Motor neuron (in vitro differentiated cells): Measurements from ENCODE around the gene DPH7. TPM values are rescaled to one million over a fixed set of nuclear protein-coding genes. Genes with fewer than 3 reads are reported as not detected.
"Not testable (repeated sequence)": the region's sequence is repeated elsewhere in the genome, so short reads cannot be mapped to it uniquely, and the experiment has no call there.

Experiments used
- ATAC-seq, 8 experiments: fragments of 200-7000 bp; cut with Tn5 transposase; replicated peaks in 6 of 8; 2 replicates each; pipeline ENCODE4 v1.8.0; 2021; ENCODE audit warnings: mild to moderate bottlenecking in 8 of 8, moderate library complexity in 8 of 8
- H3K27ac ChIP-seq, 2 donors: fragments of 250-450 bp; sonication (Bioruptor Pico); 2 replicates each; pipeline ENCODE4 v1.9.0; 2021; ENCODE audit warnings: antibody characterized with exemption in 2 of 2, mild to moderate bottlenecking in 2 of 2, moderate library complexity in 1 of 2
- H3K4me1 ChIP-seq, 2 donors: fragments of 250-450 bp; sonication (Bioruptor Pico); replicated peaks in 1 of 2; 2 replicates each; pipeline ENCODE4 v1.6.1; 2021; ENCODE audit warnings: antibody characterized with exemption in 2 of 2, mild to moderate bottlenecking in 2 of 2, moderate library complexity in 1 of 2
- H3K4me3 ChIP-seq, 5 donors: fragments of 250-450 bp; sonication (Bioruptor Pico); 2 replicates each; pipeline ENCODE4 v1.9.0; 2021; ENCODE audit warnings: antibody characterized with exemption in 5 of 5, mild to moderate bottlenecking in 5 of 5, moderate library complexity in 4 of 5
- WGBS, 10 experiments: fragments of 450-650 bp; shearing (Covaris generic); methylation state at CpG; one replicate each; pipeline ENCODE4 v1.0.0; 2022; 5-methylcytosine and 5-hydroxymethylcytosine counted together
- in situ Hi-C, 9 experiments: fragments of 400-800 bp; cut with MboI; loops; one replicate each; pipeline ENCODE4 v1.15.0; 2021; ENCODE audit warnings: low sequenced_read_pairs in 9 of 9, low pct_unique_long_range_greater_than_20kb in 2 of 9; ENCODE audit not compliant: unreplicated experiment in 9 of 9
- total RNA-seq, 8 experiments: library from RNA; unstranded; fragments of 300-600 nt; gene quantifications; 2 replicates each; pipeline versions ENCODE4 v1.2.3 to v1.2.4, GENCODE V29; 2022

DPH7 gene
- total RNA-seq, result 10 to 100 TPM; 26.3 to 74.6 (median 41.1) TPM

- H3K4me1 ChIP-seq, result peaks cover 27 to 28% of the 10 kb centered on the region in 2 donors
- in situ Hi-C loops, result loop anchor here in 1 of 9 experiments (25.0 kb wide), 1 partner anchor 109 kb away; no protein-coding TSS in a partner anchor
- ATAC-seq, result peak; percentile 87 to 96 (median 88)
- 0 to 13% (median 3%) methylated on average over 4 to 15 of the region's 82 CpGs; no CpG with 5 or more reads in 5 of the 10 experiments for WGBS, 10 experiments
- H3K4me3 ChIP-seq, result peak within 1 kb of the TSS; percentile 86 to 98 (median 97)
- peak within 1 kb of the TSS; percentile 92 to 98 for H3K27ac ChIP-seq
Measured at GRCh38 chr9:137578518-137579258, at the start of gene DPH7. TSS of gene DPH7 (minus strand) at chr9:137578925. CDS start at chr9:137578777, 148 bp downstream.

GRCh38 chr9:137627406-137627805, 48.7 kb upstream of the DPH7 start:
- not testable (repeated sequence) for H3K4me1 ChIP-seq, H3K27ac ChIP-seq, H3K4me3 ChIP-seq, ATAC-seq
- 88 to 100% (median 100%) methylated on average over 1 to 8 of the region's 14 CpGs; no CpG with 5 or more reads in 1 of the 10 experiments for WGBS, 10 experiments
- in situ Hi-C loops, result loop anchor here in 1 of 9 experiments (10.0 kb wide), 1 partner anchor 57 kb away; no protein-coding TSS in a partner anchor

GRCh38 chr9:137626464-137626863, 47.7 kb upstream of the DPH7 start:
- Histone ChIP-seq H3K4me1 (peaks cover 1 to 2% of the 10 kb centered on the region in 2 donors), H3K27ac (no peak overlapping the region), H3K4me3 (no peak overlapping the region)
- ATAC-seq, result no peak
- 71 to 100% (median 100%) methylated on average over 1 to 4 of the region's 4 CpGs for WGBS, 10 experiments
- in situ Hi-C loops, result loop anchor here in 1 of 9 experiments (10.0 kb wide), 1 partner anchor 58 kb away; no protein-coding TSS in a partner anchor

GRCh38 chr9:137622211-137622610, 43.5 kb upstream of the DPH7 start:
- H3K4me3 ChIP-seq, H3K27ac ChIP-seq, ATAC-seq: not testable (repeated sequence)
- 80 to 100% (median 100%) methylated on average over 1 to 5 of the region's 8 CpGs; no CpG with 5 or more reads in 1 of the 10 experiments for whole genome bisulfite sequencing, 10 experiments
- in situ Hi-C loops, result loop anchor here in 1 of 9 experiments (10.0 kb wide), 1 partner anchor 63 kb away; no protein-coding TSS in a partner anchor
- peaks cover 19 to 25% of the 10 kb centered on the region in 2 donors for H3K4me1 ChIP-seq

GRCh38 chr9:137621131-137621757, 42.5 kb upstream of the DPH7 start:
- H3K4me3 ChIP-seq, result peak overlapping the region in 1 of 5 donors; percentile 1
- in situ Hi-C loops, result loop anchor here in 1 of 9 experiments (10.0 kb wide), 1 partner anchor 64 kb away; no protein-coding TSS in a partner anchor
- no peak for ATAC-seq
- no peak overlapping the region for H3K27ac ChIP-seq
- 45 to 100% (median 64%) methylated on average over 1 to 5 of the region's 6 CpGs; no CpG with 5 or more reads in 1 of the 10 experiments for WGBS, 10 experiments
- peaks cover 20 to 26% of the 10 kb centered on the region in 2 donors for H3K4me1 ChIP-seq

- H3K4me3 ChIP-seq, result peak overlapping the region in 3 of 5 donors; percentile 60 to 99 (median 81)
- no peak for ATAC-seq
- H3K4me1 ChIP-seq, result peaks cover 20 to 26% of the 10 kb centered on the region in 2 donors
- no peak overlapping the region for H3K27ac ChIP-seq
- in situ Hi-C loops, result loop anchor here in 1 of 9 experiments (10.0 kb wide), 1 partner anchor 64 kb away; no protein-coding TSS in a partner anchor
- WGBS, 10 experiments, result 72 to 90% (median 85%) methylated on average over 3 to 7 of the region's 7 CpGs; no CpG with 5 or more reads in 5 of the 10 experiments
Measured at GRCh38 chr9:137620581-137620980, 41.9 kb upstream of the DPH7 start.

- WGBS, 10 experiments, result 33 to 71% (median 58%) methylated on average over 2 to 4 of the region's 4 CpGs; no CpG with 5 or more reads in 3 of the 10 experiments
- H3K4me3 ChIP-seq, result peak overlapping the region; percentile 60 to 99 (median 81)
- in situ Hi-C loops, result loop anchor here in 1 of 9 experiments (10.0 kb wide), 1 partner anchor 65 kb away; no protein-coding TSS in a partner anchor
- ATAC-seq, result no peak
- H3K4me1 ChIP-seq, result peaks cover 20 to 26% of the 10 kb centered on the region in 2 donors
- no peak overlapping the region for H3K27ac ChIP-seq
Measured at GRCh38 chr9:137620048-137620405, 41.3 kb upstream of the DPH7 start.

GRCh38 chr9:137619240-137620047, 40.7 kb upstream of the DPH7 start:
- WGBS, 10 experiments, result 0 to 5% (median 1%) methylated on average over 1 to 16 of the region's 58 CpGs; no CpG with 5 or more reads in 2 of the 10 experiments
- peaks cover 20 to 26% of the 10 kb centered on the region in 2 donors for H3K4me1 ChIP-seq
- peak; percentile 4 to 41 (median 12) for ATAC-seq
- in situ Hi-C loops, result loop anchor here in 1 of 9 experiments (10.0 kb wide), 1 partner anchor 65 kb away; no protein-coding TSS in a partner anchor
- peak overlapping the region; percentile 23 to 93 for H3K27ac ChIP-seq
- H3K4me3 ChIP-seq, result peak overlapping the region; percentile 60 to 99 (median 81)

GRCh38 chr9:137618105-137619067, 39.7 kb upstream of the DPH7 start, which contains the start of gene EHMT1:
TSS of gene EHMT1 (plus strand) at chr9:137619005. CDS start at chr9:137619029, 24 bp downstream.
- in situ Hi-C loops, result no loop called here
- H3K4me3 ChIP-seq, result peak within 1 kb of the TSS; percentile 60 to 99 (median 81)
- 0 to 20% (median 5%) methylated on average over 1 to 3 of the region's 94 CpGs; no CpG with 5 or more reads in 6 of the 10 experiments for WGBS, 10 experiments
- H3K4me1 ChIP-seq, result peaks cover 20 to 26% of the 10 kb centered on the region in 2 donors
- H3K27ac ChIP-seq, result peak within 1 kb of the TSS; percentile 80 to 93
- peak; percentile 64 to 85 (median 78) for ATAC-seq

GRCh38 chr9:137615387-137615871, 36.7 kb upstream of the DPH7 start:
- H3K4me1 ChIP-seq, result peaks cover 8 to 14% of the 10 kb centered on the region in 2 donors
- H3K4me3 ChIP-seq, result no peak overlapping the region
- in situ Hi-C loops, result no loop called here
- no peak for ATAC-seq
- H3K27ac ChIP-seq, result no peak overlapping the region
- WGBS, 10 experiments, result 80 to 100% methylated on average over 2 of the region's 19 CpGs; no CpG with 5 or more reads in 8 of the 10 experiments
